Tibial nerve (tissue), 3 donors: ENCODE data around the gene KIF20B.

Experiments used
- EP300 ChIP-seq, 2 donors: sonication (generic); formaldehyde crosslinking; IDR thresholded peaks; one replicate each; pipeline ENCODE4 v1.6.1; 2017; ENCODE audit warnings: antibody characterized with exemption in 2 of 2, mild to moderate bottlenecking in 1 of 2
- POLR2A ChIP-seq, 2 donors: fragments of 450-650 bp; IDR thresholded peaks; one replicate each; pipeline ENCODE4 v1.6.1; 2017; ENCODE audit warnings: antibody characterized with exemption in 2 of 2, mild to moderate bottlenecking in 2 of 2, moderate library complexity in 2 of 2

GRCh38 chr10:89693176-89693575 is 8.2 kb upstream of the KIF20B start:
- TF ChIP-seq POLR2A (IDR thresholded peaks at IDR 0.05) = no peak
- no peak for TF ChIP-seq EP300 (IDR thresholded peaks at IDR 0.05)
